ENCODE measurements around the gene CHRNA4. TPM values are rescaled to one million over a fixed set of nuclear protein-coding genes. Genes with fewer than 3 reads are reported as not detected.
"Not testable (repeated sequence)": the region's sequence is repeated elsewhere in the genome, so short reads cannot be mapped to it uniquely, and the experiment has no call there.

The CHRNA4 gene
- total RNA-seq, 1 donor from 2014 or later, result 165 TPM

DNA sequence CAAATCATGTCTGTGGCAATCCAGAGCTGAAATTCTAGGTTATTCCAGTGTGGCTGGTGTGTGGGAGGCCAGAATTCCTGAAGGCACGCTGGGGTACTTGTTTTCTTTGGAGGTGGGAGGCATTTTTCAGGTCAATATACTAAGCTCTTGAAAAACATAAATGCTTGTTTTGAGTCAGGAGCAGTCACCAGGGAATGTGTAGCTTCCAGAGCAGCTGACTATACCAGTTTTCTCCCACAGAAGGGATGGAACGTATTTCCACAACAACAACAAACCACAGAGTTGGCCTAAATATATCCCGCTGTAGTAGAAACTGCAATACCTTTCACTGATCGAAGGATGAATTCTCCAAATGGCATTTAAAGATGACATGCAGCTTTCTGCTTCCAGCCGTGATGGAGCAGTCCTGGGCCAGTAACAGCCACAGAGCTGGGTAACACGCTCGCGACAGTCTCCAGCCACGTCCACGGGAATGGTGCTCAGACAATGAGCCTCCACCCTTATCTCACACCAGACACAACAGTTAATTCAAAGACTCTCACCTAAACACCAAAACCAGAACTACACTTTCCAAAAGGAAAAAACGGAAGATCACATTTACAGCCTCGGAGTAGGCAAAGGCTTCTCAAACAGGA, 23.2 kb downstream of the CHRNA4 start:
- TF ChIP-seq, protein P1, sequence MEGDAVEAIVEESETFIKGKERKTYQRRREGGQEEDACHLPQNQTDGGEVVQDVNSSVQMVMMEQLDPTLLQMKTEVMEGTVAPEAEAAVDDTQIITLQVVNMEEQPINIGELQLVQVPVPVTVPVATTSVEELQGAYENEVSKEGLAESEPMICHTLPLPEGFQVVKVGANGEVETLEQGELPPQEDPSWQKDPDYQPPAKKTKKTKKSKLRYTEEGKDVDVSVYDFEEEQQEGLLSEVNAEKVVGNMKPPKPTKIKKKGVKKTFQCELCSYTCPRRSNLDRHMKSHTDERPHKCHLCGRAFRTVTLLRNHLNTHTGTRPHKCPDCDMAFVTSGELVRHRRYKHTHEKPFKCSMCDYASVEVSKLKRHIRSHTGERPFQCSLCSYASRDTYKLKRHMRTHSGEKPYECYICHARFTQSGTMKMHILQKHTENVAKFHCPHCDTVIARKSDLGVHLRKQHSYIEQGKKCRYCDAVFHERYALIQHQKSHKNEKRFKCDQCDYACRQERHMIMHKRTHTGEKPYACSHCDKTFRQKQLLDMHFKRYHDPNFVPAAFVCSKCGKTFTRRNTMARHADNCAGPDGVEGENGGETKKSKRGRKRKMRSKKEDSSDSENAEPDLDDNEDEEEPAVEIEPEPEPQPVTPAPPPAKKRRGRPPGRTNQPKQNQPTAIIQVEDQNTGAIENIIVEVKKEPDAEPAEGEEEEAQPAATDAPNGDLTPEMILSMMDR (IDR thresholded peaks at IDR 0.05; ENCODE audit: partially characterized antibody, unreplicated experiment), result no peak
- peaks cover 49% of the 10 kb centered on the region for H3K36me3 Mint-ChIP-seq (ENCODE audit: unreplicated experiment)
- peaks cover 8% of the 10 kb centered on the region for H3K27me3 Mint-ChIP-seq (ENCODE audit: unreplicated experiment)

DNA sequence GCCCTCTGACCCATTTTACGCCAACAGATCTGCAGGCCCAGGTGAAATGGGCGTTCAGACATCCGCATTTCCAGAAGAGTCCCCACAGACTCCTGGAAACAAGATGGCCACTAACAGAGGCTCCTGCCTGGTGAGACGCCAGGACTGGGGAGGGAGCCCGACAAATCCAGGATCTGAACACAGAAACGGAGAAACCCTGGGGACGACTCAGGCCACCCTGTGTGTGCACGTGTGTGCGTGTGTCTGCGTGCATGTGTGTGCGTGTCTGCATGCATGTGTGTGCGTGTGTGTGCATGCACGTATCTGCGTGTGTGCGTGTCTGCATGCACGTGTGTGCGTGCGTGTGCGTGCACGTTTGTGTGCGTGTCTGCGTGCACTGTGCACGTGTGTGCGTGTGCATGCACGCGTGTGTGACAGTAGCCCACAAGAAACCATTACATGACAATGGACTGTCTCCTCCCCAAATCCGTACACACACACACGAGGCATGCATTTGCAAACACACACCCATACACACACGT, 24.9 kb downstream of the CHRNA4 start:
- H3K4me3 Mint-ChIP-seq (ENCODE audit: unreplicated experiment), result no peak overlapping the region
- peaks cover 13% of the 10 kb centered on the region for H3K27me3 Mint-ChIP-seq (ENCODE audit: unreplicated experiment)
- peak overlapping the region; percentile 41 for H3K27ac Mint-ChIP-seq (ENCODE audit: unreplicated experiment)
- H3K36me3 Mint-ChIP-seq (ENCODE audit: unreplicated experiment), result peaks cover 48% of the 10 kb centered on the region
- TF ChIP-seq, protein P1 (IDR thresholded peaks at IDR 0.05; ENCODE audit: partially characterized antibody, unreplicated experiment), result no peak
- H3K9me3 Mint-ChIP-seq (ENCODE audit: unreplicated experiment), result peaks cover 10% of the 10 kb centered on the region
- H3K4me1 Mint-ChIP-seq (ENCODE audit: low read depth, unreplicated experiment), result peaks cover 13% of the 10 kb centered on the region
- DNase-seq, result no peak

More for the DNA sequence above, 23.2 kb downstream of the CHRNA4 start:
- Mint-ChIP-seq H3K4me3 (ENCODE audit: unreplicated experiment) (no peak overlapping the region), H3K27ac (ENCODE audit: unreplicated experiment) (peak overlapping the region; percentile 3), H3K4me1 (ENCODE audit: low read depth, unreplicated experiment) (peaks cover 13% of the 10 kb centered on the region), H3K9me3 (ENCODE audit: unreplicated experiment) (peaks cover 7% of the 10 kb centered on the region)
- no peak for DNase-seq

DNA sequence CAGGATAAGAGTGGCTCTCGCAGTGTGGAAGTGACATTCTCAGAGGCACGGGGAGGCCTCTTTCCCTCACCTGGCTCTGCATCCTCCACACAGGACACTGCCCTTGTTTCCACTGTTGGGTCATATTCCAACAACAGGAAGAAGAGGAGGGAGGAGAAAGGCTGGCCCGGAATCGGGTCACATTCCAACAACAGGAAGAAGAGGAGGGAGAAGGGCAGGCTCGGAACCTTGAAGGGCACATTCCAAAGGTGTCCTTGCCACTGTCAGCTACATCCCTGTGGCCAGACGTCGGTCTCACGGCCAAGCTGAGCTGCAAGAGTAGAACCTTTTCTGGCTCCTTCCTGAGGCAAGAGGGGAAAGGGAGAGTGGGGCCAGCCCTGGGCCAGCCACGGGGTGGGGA, 25.4 kb downstream of the CHRNA4 start:
- DNase-seq, result no peak
- Mint-ChIP-seq H3K27me3 (ENCODE audit: unreplicated experiment) (peaks cover 13% of the 10 kb centered on the region), H3K36me3 (ENCODE audit: unreplicated experiment) (peaks cover 42% of the 10 kb centered on the region), H3K27ac (ENCODE audit: unreplicated experiment) (no peak overlapping the region), H3K9me3 (ENCODE audit: unreplicated experiment) (peaks cover 8% of the 10 kb centered on the region), H3K4me3 (ENCODE audit: unreplicated experiment) (no peak overlapping the region), H3K4me1 (ENCODE audit: low read depth, unreplicated experiment) (peaks cover 13% of the 10 kb centered on the region)
- TF ChIP-seq, protein P1 (IDR thresholded peaks at IDR 0.05; ENCODE audit: partially characterized antibody, unreplicated experiment), result no peak

DNA sequence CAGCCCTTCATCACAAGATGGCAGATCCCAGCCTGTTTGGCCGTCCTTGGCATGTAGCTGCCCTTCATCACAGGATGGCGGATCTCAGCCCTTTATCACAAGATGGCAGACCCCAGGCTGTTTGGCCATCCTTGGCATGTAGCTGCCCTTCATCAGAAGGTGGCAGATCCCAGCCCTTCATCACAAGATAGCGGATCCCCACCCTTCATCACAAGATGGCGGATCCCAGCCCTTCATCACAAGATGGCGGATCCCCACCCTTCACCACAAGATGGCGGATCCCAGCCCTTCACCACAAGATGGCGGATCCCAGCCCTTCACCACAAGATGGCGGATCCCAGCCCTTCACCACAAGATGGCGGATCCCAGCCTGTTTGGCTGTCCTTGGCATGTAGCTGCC, 26.1 kb downstream of the CHRNA4 start:
- H3K4me3 Mint-ChIP-seq (ENCODE audit: unreplicated experiment); DNase-seq; H3K9me3 Mint-ChIP-seq (ENCODE audit: unreplicated experiment); H3K27ac Mint-ChIP-seq (ENCODE audit: unreplicated experiment): not testable (repeated sequence)
- Mint-ChIP-seq H3K36me3 (ENCODE audit: unreplicated experiment) (peaks cover 38% of the 10 kb centered on the region), H3K4me1 (ENCODE audit: low read depth, unreplicated experiment) (peaks cover 13% of the 10 kb centered on the region), H3K27me3 (ENCODE audit: unreplicated experiment) (peaks cover 13% of the 10 kb centered on the region)

DNA sequence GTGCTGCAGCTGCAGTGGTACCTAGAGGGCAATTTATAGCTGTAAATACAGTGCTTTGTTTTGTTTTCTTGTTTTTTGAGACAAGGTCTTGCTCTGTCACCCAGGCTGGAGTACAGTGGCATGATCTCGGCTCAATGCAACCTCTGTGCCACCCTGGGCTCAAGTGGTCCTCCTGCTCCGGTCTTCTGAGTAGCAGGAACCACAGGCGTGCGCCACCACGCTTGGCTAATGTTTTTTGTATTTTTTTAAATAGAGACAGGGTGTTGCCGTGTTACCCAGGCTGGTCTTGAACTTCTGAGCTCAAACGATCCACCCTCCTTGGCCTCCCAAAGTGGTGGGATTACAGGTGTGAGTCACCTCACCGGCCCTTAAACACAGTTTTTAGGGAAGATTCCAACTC, 26.8 kb downstream of the CHRNA4 start:
- DNase-seq, result no peak
- Mint-ChIP-seq H3K27me3 (ENCODE audit: unreplicated experiment) (peaks cover 13% of the 10 kb centered on the region), H3K36me3 (ENCODE audit: unreplicated experiment) (peaks cover 32% of the 10 kb centered on the region), H3K27ac (ENCODE audit: unreplicated experiment) (no peak overlapping the region), H3K4me1 (ENCODE audit: low read depth, unreplicated experiment) (peaks cover 13% of the 10 kb centered on the region), H3K9me3 (ENCODE audit: unreplicated experiment) (peaks cover 10% of the 10 kb centered on the region), H3K4me3 (ENCODE audit: unreplicated experiment) (no peak overlapping the region)
- TF ChIP-seq, protein P1 (IDR thresholded peaks at IDR 0.05; ENCODE audit: partially characterized antibody, unreplicated experiment), result no peak

All from glutamatergic neuron (in vitro differentiated cells).